ENCODE results near the gene KLHL29. TPM values are rescaled to one million over a fixed set of nuclear protein-coding genes. Genes with fewer than 3 reads are reported as not detected.

The KLHL29 gene
- polyA plus RNA-seq, 1 of the 3 experiments (the other 2 are of a cell fraction): 4.6 TPM

GRCh38 chr2:23414106-23414505 is 29.1 kb downstream of the KLHL29 start:
- H3K27me3 ChIP-seq (ENCODE audit: insufficient read depth): no peaks in the 10 kb centered on the region

More at GRCh38 chr2:23414106-23414505, 29.1 kb downstream of the KLHL29 start:
- Histone ChIP-seq H3K27ac (ENCODE audit: low read depth in 2 of 2, low read length in 1 of 2) (no peak overlapping the region), H3K9me3 (no peaks in the 10 kb centered on the region), H3K4me3 (ENCODE audit: low read depth in 2 of 2, low read length in 1 of 2) (no peak overlapping the region), H3K9me2 (no peaks in the 10 kb centered on the region), H3K36me3 (replicated peaks in 1 of 2; ENCODE audit: control insufficient read depth in 1 of 2, insufficient read depth in 2 of 2, low read length in 1 of 2) (no peaks in the 10 kb centered on the region), H4K20me1 (ENCODE audit: insufficient read depth) (no peaks in the 10 kb centered on the region), H3K9ac (no peak overlapping the region), H3K4me2 (no peak overlapping the region), H3K4me1 (ENCODE audit: control insufficient read depth in 1 of 2, insufficient read depth in 2 of 2, low read depth in 1 of 2, low read length in 1 of 2) (peaks cover 14 to 29% of the 10 kb centered on the region in 2 experiments; a peak in 3 of 4 replicates), H3F3A (replicated peaks; ENCODE audit: insufficient read depth) (peaks cover 7% of the 10 kb centered on the region), H2AFZ (ENCODE audit: low read depth) (no peak overlapping the region), H3K79me2 (ENCODE audit: insufficient read depth) (no peaks in the 10 kb centered on the region; the same call in 1 of the 2 replicates)
- TF ChIP-seq SMC3 (IDR thresholded peaks at IDR 0.05; ENCODE audit: low read depth, low read length) (no peak), RXRA (IDR thresholded peaks at IDR 0.05; ENCODE audit: borderline replicate concordance, low read depth) (no peak), JUND (IDR thresholded peaks at IDR 0.05) (no peak), ELF1 (IDR thresholded peaks at IDR 0.05) (no peak), MXI1 (IDR thresholded peaks at IDR 0.05; ENCODE audit: low read depth, low read length) (no peak), CTCF (IDR thresholded peaks at IDR 0.05) (no peak), SIN3A (IDR thresholded peaks at IDR 0.05; ENCODE audit: borderline replicate concordance, low read depth, low read length) (no peak), FOSL2 (IDR thresholded peaks at IDR 0.05; ENCODE audit: borderline replicate concordance, low read depth) (no peak), FOXJ3 (CRISPR knock-in tag; IDR thresholded peaks at IDR 0.05) (no peak), NFIC (IDR thresholded peaks at IDR 0.05; ENCODE audit: borderline replicate concordance) (no peak), POLR2AphosphoS5 (IDR thresholded peaks at IDR 0.05; ENCODE audit: low read depth, low read length) (no peak), EZH2phosphoT487 (IDR thresholded peaks at IDR 0.05; ENCODE audit: borderline replicate concordance, low read depth) (no peak), RFX5 (IDR thresholded peaks at IDR 0.05; ENCODE audit: low read length) (no peak)
- TF ChIP-seq, protein P1, sequence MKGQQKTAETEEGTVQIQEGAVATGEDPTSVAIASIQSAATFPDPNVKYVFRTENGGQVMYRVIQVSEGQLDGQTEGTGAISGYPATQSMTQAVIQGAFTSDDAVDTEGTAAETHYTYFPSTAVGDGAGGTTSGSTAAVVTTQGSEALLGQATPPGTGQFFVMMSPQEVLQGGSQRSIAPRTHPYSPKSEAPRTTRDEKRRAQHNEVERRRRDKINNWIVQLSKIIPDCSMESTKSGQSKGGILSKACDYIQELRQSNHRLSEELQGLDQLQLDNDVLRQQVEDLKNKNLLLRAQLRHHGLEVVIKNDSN (IDR thresholded peaks at IDR 0.05; ENCODE audit: borderline replicate concordance, low read depth): no peak
- TF ChIP-seq, protein P2, sequence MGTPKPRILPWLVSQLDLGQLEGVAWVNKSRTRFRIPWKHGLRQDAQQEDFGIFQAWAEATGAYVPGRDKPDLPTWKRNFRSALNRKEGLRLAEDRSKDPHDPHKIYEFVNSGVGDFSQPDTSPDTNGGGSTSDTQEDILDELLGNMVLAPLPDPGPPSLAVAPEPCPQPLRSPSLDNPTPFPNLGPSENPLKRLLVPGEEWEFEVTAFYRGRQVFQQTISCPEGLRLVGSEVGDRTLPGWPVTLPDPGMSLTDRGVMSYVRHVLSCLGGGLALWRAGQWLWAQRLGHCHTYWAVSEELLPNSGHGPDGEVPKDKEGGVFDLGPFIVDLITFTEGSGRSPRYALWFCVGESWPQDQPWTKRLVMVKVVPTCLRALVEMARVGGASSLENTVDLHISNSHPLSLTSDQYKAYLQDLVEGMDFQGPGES (IDR thresholded peaks at IDR 0.05; ENCODE audit: low read depth, low read length): no peak
- TF ChIP-seq, protein P3, sequence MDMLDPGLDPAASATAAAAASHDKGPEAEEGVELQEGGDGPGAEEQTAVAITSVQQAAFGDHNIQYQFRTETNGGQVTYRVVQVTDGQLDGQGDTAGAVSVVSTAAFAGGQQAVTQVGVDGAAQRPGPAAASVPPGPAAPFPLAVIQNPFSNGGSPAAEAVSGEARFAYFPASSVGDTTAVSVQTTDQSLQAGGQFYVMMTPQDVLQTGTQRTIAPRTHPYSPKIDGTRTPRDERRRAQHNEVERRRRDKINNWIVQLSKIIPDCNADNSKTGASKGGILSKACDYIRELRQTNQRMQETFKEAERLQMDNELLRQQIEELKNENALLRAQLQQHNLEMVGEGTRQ (IDR thresholded peaks at IDR 0.05; ENCODE audit: borderline replicate concordance, low read depth, low read length): no peak
- TF ChIP-seq, protein P4, sequence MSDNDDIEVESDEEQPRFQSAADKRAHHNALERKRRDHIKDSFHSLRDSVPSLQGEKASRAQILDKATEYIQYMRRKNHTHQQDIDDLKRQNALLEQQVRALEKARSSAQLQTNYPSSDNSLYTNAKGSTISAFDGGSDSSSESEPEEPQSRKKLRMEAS (IDR thresholded peaks at IDR 0.05; ENCODE audit: low read depth): no peak
- ChIA-PET CTCF (interaction anchor here (1.2 to 3.3 kb wide), 4 partner anchors 9 to 23 kb away, joined by 3 to 39 read pairs (median 7); no protein-coding TSS in a partner anchor), POLR2A (no interaction called here)
- no peak for DNase-seq
- WGBS (ENCODE audit: low lambda C conversion rate): 88% methylated on average over 8 of the region's 8 CpGs

Measured in SK-N-SH (cell line).